ENCODE results near the gene NUB1.

DNA sequence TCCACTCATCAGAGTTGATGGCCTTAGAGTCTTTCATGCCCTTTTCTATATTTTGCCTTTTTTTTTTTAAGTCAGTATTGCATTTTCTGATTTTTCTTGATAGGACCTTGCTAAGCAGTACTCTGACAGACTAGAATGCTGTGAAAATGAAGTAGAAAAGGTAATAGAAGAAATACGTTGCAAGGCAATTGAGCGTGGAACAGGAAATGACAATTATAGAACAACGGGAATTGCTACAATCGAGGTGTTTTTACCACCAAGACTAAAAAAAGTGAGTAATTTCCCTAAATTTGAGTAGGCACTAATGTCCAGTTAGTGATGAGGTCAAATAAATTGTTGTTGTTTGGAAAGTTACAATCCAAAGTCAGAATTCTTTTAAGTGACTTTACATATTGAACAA is 7.4 kb downstream of the NUB1 start:
- no peak for TF ChIP-seq EZH2 (IDR thresholded peaks at IDR 0.05; ENCODE audit: borderline replicate concordance, low read length)
- TF ChIP-seq, protein P1, sequence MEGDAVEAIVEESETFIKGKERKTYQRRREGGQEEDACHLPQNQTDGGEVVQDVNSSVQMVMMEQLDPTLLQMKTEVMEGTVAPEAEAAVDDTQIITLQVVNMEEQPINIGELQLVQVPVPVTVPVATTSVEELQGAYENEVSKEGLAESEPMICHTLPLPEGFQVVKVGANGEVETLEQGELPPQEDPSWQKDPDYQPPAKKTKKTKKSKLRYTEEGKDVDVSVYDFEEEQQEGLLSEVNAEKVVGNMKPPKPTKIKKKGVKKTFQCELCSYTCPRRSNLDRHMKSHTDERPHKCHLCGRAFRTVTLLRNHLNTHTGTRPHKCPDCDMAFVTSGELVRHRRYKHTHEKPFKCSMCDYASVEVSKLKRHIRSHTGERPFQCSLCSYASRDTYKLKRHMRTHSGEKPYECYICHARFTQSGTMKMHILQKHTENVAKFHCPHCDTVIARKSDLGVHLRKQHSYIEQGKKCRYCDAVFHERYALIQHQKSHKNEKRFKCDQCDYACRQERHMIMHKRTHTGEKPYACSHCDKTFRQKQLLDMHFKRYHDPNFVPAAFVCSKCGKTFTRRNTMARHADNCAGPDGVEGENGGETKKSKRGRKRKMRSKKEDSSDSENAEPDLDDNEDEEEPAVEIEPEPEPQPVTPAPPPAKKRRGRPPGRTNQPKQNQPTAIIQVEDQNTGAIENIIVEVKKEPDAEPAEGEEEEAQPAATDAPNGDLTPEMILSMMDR (conservative IDR thresholded peaks at IDR 0.05 in 1 of 2, IDR thresholded peaks at IDR 0.05 in 1 of 2; ENCODE audit: extremely low read depth in 1 of 2, insufficient read depth in 1 of 2, low read depth in 1 of 2, low read length in 2 of 2) = no peak
